ENCODE data around the gene ARTN.

GRCh38 chr1:43930949-43931275, 2.7 kb upstream of the ARTN start:
- TF ChIP-seq, protein P1, sequence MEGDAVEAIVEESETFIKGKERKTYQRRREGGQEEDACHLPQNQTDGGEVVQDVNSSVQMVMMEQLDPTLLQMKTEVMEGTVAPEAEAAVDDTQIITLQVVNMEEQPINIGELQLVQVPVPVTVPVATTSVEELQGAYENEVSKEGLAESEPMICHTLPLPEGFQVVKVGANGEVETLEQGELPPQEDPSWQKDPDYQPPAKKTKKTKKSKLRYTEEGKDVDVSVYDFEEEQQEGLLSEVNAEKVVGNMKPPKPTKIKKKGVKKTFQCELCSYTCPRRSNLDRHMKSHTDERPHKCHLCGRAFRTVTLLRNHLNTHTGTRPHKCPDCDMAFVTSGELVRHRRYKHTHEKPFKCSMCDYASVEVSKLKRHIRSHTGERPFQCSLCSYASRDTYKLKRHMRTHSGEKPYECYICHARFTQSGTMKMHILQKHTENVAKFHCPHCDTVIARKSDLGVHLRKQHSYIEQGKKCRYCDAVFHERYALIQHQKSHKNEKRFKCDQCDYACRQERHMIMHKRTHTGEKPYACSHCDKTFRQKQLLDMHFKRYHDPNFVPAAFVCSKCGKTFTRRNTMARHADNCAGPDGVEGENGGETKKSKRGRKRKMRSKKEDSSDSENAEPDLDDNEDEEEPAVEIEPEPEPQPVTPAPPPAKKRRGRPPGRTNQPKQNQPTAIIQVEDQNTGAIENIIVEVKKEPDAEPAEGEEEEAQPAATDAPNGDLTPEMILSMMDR (IDR thresholded peaks at IDR 0.05; ENCODE audit: poor library complexity), result no peak
- no peak for TF ChIP-seq EZH2 (IDR thresholded peaks at IDR 0.05; ENCODE audit: borderline replicate concordance)
